EH (cell line): ENCODE data around the gene NFIX.

ENCODE experiments used
- DNase-seq: peaks from one replicate; pipeline ENCODE4 v3.0.0-alpha.2; 2015; ENCODE audit warnings: low read depth

NFIX gene

DNA sequence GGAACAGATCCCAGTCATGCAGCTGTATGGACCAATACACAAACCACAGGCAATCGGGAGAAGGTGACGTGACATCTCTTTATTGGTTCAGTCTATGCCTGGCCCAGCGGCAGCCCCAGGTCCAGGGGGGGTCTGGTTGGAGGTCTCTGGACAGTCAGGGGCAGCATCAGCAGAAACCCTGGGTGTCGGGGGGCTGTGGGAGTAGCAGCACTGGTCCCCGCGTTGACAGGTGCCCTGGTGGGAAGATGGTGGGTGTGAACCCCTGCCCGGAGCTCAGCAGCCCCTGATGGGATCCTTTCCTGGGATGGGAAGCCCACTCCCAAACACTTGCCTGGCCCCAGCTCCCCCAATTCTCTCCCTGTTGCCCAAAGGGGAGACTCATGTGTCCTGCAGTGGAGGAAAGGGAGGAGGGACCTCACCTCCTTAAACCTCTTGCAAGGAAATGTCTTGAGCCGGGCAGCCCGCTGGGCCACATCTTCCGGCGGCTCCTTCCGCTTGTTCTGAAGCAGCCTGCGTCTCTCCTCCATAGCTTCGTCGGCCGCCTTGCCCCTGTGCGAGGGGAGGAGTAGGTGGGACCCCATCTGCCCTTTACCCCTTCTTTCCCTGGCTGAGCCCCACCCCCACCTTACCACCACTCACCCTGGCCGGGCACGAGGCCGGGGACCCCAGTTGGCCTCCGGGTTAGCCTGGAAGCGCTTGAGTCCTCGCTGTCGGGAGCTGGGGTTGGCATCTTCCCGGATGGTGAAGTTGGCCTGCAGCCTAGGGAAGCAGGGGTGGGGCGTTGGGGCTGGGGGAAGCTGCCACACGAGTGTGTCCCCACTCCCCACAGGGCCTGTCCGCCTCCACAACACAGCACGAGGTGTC is 109.8 kb downstream of the NFIX start:
- DNase-seq = no peak

- DNase-seq = no peak
These were observed 114.3 kb downstream of the NFIX start for GRCh38 chr19:13109361-13110098.

- DNase-seq = no peak
These were observed 114.9 kb downstream of the NFIX start for GRCh38 chr19:13110099-13110610.

GRCh38 chr19:13112555-13112954 is 117.3 kb downstream of the NFIX start:
- no peak for DNase-seq

DNA sequence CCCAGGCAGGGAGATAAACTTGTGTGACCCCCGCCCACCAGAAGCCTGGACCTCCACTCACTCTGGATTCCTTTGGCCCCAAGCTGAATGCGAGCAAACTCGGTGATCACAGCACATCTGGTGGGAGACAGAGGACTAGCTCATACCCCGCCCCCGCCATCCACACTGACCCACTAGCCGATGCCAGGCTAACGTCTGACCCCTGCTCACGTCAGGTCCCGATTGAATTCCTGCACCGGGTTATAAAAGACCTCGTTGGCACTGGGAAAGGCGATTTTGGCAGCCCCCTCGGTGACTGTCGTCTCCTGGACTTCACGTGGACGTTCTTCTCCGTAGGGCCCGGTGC is 120.6 kb downstream of the NFIX start:
- no peak for DNase-seq

GRCh38 chr19:13116282-13117175 is 121.3 kb downstream of the NFIX start, which contains the start of gene TRMT1:
Gene TRMT1, minus strand, starts transcription at chr19:13116740. Its CDS starts 341 bp downstream, at chr19:13116399.
- peak; percentile 92 for DNase-seq

GRCh38 chr19:13117176-13117771 is 122.0 kb downstream of the NFIX start:
- DNase-seq = no peak

DNA sequence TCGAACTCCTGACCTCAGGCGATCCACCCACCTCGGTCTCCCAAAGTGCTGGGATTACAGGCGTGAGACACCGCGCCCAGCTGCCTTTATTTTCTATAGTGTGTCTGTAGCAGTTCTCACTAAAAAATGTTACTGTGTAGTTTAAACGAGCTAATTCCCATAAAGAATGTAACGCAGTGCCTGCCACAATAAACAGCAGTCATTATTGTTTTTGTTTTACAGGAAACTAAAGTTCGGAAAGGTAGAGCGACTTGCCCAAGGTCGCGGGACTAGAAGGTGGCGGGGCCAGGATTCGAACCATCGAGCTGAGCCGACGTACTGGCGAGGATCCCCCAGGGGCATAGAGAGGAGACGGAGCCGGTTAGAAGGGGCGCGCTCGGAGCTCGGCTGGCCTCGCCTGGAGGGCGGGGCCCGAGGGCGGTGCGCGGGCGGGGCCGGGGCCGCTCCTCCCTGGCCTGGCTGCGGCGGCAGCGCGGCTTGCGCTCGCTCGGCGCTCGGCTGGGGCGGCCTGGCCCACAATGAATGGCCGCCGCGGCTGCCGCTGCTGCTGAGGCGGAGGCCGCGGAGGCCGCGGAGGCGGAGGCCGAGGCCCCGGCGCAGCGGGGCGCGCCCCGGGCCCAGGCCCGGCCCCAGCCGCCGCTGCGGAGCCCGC is 122.6 kb downstream of the NFIX start, which contains the start of gene NACC1:
NACC1 (plus strand) TSS at position 493 of the 652 bp plus-strand sequence. CDS start 16,944 bp downstream, outside the sequence.
- DNase-seq = peak; percentile 90

DNA sequence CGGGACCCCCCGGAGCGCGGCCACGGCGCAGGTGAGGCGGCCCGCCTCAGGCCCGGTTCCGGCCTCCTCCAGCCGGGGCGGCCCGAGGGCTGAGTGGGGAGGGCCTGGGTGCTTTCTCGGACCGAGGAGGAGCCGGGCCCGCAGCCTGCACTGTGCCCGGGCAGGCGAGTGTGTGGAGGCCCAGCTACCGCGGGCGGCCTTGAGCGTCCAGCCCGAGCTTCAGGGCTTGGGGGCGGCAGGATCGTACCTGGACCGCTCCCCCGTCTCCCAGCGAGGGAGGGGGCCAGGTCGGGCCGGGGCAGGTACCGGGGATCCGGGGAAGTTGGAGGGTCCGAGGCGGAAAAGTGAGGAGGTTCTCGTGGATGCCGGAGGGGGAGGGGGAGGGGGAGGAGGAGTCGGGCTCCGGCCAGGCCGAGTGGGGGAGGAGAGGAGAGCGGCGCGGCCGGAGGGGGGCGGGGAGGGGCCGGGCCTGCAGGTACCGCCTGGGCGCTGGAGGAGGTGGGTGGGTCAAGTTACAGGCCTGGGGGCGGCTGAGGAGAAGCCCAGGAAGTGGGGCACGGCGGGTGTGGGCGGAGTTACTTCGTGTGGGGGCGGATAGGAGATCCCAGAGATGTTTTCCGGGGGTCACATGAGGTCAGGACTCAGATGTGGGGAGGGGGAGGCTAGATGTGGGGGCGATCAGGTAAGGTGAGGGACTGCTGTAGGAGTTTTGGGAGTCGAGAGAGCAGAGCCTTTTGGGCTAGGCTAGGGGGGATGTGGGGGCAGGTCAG is 123.3 kb downstream of the NFIX start:
- DNase-seq = peak; percentile 71

DNA sequence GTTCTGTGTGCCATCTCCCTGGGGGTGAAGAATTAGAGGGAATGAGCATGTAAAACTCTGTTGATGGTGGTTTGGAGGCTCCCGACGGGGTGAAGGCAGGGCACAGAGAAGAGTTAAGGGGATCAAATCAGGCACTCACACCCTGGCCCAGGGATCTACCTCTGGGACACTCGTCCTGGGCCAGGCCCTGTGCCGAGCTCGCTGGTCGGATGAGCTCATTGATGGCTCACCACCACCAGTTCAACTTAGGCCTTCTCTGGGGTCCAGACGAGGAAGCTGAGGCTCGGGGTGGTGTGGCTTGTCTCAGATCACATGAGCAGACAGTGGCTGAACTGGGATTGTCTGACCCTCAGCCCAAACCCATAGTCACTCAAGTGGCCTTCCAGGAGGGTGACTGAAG is 124.4 kb downstream of the NFIX start:
- DNase-seq = peak; percentile 26

DNA sequence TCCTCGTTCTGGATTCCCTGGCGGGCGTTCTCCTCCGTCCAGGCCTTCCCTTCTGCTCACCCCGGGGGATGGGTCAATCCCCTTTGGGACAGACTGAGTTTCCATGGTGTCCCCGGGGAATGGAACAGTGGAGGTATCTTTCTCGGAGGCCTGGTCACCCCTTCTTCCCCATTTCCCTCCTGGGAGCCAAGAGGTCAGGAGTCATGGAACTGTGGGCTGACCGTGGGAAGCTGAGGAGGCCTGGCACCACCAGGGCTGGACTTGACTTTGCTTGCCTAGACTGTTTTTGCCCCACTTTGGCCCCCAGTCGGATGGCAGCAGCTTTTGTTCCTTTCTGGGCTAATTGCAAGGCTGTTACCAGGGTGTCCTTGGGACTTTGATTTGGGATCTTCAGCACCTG is 124.8 kb downstream of the NFIX start:
- DNase-seq = no peak

DNA sequence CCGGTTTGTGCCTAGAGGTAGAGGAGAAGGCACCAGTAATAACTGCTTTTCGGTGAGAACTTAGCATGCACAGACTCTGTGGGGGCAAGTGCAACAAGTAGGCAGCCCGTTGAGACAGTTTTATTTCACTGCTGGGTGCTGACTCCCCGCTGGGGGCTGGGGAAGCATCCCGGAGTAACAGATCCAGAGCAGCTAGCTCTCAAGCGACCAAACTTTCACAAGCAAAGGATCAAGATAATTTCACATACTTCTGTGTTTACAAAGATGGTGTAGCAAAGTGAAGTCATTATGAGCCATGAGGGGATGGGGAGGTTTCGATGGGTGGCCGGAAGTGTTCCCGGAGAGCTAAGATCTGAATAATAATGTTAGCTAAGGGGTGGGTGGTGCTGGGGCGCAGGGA is 125.5 kb downstream of the NFIX start:
- peak; percentile 83 for DNase-seq

GRCh38 chr19:13121551-13122274 is 126.4 kb downstream of the NFIX start:
- DNase-seq = no peak

DNA sequence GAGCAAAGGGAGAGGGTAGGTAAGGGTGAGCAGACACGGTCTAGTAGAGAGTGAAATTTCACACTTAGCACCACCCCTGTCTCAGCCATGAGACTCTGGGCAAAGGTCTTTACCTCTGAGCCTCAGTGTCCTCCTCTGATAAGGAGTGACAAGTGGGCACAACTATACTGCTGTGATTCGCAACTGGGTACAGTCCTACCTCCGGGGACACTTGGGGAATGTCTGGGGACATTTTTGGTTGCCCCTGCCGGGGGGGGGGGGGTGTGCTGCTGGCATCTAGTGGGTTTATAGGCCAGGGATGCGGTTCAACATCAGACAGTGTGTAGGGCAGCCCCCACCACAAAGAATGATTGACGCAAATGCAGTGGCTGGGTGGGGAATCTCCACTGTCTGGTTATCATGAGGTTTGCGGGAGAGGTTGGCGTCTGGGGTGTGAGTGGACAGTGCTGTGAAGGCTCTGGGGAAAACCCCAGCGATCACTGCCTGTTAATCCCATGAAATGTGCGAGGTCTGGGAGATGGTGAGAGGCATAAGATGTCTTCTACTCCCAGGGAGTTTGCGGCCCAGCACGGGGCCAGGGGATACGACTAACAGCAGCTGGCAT is 127.1 kb downstream of the NFIX start:
- no peak for DNase-seq

DNA sequence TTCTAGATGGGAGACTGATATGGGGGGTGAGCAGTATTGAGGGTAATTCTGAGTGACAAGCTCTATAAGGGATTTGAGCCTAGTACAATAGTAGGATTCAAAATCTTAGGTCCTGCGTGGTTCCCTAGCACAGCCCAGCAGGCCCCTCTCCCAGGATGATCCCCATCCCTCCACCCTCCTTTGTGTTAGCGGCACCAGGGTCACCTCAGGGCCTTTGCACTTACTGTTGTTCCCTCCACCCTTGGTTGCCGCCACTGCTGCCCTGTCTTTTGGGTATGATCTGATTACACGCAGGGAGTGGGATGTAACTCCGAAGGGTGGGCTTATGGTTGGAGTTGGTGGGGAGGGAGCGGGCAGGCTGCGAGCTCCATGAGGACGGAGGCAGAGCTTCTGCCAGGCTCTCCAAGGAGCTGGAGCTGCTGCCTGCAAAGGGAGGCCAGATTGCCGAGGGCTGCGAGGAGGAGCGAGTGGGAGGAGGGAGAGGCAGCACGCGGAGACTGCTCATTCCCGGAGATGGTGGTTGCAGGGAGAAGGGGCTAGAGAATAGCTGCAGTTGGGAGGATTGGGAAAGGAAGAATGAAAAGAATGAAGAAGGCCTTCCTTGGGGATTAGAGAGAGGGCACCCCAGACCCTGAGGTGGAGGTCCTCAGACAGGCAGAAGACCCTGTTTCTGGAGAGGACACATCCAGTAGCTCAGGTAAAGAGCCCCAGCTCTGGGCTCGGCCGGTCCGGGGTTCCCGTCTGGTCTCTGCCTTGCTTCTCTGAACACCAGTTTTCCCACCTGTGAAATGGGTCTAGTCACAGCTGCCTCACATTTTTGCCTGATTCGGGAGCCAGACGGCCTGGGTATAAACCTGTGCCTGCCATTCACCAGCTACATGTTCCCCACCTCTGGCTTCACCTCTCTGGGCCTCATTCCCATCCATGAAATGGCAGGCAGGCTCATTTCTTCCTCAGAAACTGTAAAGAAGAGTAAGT is 128.0 kb downstream of the NFIX start:
- no peak for DNase-seq

DNA sequence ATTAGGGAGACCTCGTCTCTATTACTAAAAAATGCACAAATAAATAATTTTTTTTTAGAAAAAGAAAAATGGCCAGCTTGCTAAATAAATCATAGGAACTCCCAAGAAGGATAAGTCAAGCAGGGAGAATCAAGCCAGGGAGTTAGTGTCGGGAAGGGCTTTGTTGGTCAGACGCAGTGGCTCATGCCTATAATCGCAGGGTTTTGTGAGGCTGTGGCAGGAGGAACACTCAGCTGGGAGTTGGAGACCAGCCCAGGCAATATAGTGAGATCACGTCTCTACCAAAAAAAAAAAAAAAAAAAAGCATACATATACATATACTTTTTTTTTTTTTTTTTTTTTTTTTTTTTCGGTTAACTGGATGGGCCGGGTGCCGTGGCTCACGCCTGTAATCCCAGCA is 131.8 kb downstream of the NFIX start:
- DNase-seq = no peak

DNA sequence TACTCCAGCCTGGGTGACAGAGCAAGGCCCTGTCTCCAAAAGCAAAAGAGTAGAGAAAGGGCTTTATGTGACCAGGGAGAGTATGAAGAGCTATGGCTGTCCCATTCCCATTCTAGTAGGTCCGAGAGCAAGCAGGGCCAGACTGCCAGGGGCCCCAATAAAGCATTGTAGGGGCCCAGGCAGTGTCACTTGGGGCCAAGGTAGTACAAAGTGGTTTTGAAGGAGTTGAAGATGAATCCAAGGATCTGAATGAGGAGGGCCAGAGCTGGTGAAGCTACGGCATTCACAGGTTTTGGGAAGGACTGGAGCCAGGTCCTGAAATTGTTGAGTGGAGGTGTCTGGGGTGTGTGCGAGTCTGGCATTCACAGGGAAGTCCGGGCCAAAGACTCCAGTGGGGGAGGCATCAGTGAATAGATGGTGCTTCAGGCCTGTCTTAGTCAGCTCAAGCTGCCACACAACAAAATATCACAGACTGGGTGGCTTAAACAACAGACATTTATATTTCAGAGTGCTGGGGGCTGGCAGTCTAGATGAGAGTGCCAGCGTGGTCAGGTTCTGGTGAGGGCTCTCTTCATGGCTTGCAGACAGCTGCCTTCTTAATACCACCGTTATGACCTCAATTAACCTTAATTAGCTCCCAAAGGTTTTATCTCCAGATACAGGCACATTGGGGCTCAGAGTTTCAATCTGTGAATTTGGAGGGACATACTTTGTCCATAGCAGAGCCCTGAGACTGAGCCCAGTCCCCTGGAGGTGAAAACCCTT is 132.7 kb downstream of the NFIX start:
- no peak for DNase-seq
